Measurements from ENCODE around the gene S100A11.

DNA sequence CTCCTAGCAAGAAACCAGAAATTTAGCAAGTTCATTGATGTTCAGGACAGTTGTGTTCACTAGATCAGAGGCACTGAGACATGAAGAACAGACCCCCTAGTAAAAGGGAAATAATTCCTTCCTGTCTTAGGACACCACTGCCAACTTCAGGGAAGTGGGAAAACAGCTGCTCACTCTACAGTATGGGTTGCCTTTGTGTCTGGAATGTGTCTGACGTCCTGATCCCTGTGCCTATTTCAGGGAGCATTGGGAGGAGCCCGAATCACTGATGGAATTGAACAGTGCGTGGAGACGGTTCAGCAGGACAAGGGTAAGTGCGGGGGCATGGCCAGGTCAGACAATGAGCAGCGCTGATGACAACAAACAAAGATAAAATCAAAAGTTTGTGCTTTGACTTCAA, 21.0 kb downstream of the S100A11 start:
- TF ChIP-seq, protein P1, sequence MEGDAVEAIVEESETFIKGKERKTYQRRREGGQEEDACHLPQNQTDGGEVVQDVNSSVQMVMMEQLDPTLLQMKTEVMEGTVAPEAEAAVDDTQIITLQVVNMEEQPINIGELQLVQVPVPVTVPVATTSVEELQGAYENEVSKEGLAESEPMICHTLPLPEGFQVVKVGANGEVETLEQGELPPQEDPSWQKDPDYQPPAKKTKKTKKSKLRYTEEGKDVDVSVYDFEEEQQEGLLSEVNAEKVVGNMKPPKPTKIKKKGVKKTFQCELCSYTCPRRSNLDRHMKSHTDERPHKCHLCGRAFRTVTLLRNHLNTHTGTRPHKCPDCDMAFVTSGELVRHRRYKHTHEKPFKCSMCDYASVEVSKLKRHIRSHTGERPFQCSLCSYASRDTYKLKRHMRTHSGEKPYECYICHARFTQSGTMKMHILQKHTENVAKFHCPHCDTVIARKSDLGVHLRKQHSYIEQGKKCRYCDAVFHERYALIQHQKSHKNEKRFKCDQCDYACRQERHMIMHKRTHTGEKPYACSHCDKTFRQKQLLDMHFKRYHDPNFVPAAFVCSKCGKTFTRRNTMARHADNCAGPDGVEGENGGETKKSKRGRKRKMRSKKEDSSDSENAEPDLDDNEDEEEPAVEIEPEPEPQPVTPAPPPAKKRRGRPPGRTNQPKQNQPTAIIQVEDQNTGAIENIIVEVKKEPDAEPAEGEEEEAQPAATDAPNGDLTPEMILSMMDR (IDR thresholded peaks at IDR 0.05), result no peak
- no peak for TF ChIP-seq POLR2AphosphoS5 (IDR thresholded peaks at IDR 0.05)
